HepG2 (cell line): Measurements from ENCODE around the gene FAAP20. TPM values are rescaled to one million over a fixed set of nuclear protein-coding genes. Genes with fewer than 3 reads are reported as not detected.

Source experiments
- AFF4 ChIP-seq: sonication (generic); formaldehyde crosslinking; IDR thresholded peaks from 2 replicates; pipeline ENCODE4 v1.4.0; 2020; ENCODE audit warnings: missing genetic modification reagents
- ARNTL ChIP-seq: sonication (generic); formaldehyde crosslinking; IDR thresholded peaks from 2 replicates; pipeline ENCODE4 v1.4.0; 2020; ENCODE audit warnings: mild to moderate bottlenecking, missing genetic modification reagents
- ATF5 ChIP-seq: sonication (generic); formaldehyde crosslinking; IDR thresholded peaks from 2 replicates; pipeline ENCODE4 v1.4.0; 2020; ENCODE audit warnings: mild to moderate bottlenecking, low read depth, missing genetic modification reagents
- ATF6 ChIP-seq: sonication (generic); formaldehyde crosslinking; conservative IDR thresholded peaks from 2 replicates; pipeline ENCODE4 v1.4.0; 2020; ENCODE audit warnings: missing genetic modification reagents
- ATRX ChIP-seq: sonication (generic); formaldehyde crosslinking; IDR thresholded peaks from 2 replicates; pipeline ENCODE4 v1.4.0; 2020; ENCODE audit warnings: missing genetic modification reagents, borderline replicate concordance
- CAMTA2 ChIP-seq: sonication (generic); formaldehyde crosslinking; IDR thresholded peaks from 2 replicates; pipeline ENCODE4 v1.4.0; 2020; ENCODE audit warnings: mild to moderate bottlenecking, missing genetic modification reagents, borderline replicate concordance
- CHD2 ChIP-seq: IDR thresholded peaks from 2 replicates; pipeline ENCODE4 v1.6.1; 2011; ENCODE audit warnings: low read depth, low read length, improper control_type of control experiment
- HMGA1 ChIP-seq: sonication (generic); formaldehyde crosslinking; conservative IDR thresholded peaks from 2 replicates; pipeline ENCODE4 v1.4.0; 2020; ENCODE audit warnings: missing genetic modification reagents
- MATR3 ChIP-seq: sonication (generic); formaldehyde crosslinking; IDR thresholded peaks from 2 replicates; pipeline ENCODE4 v1.4.0; 2020; ENCODE audit warnings: missing genetic modification reagents
- NCOR1 ChIP-seq: fragments of 200-600 bp; sonication (generic); IDR thresholded peaks from 2 replicates; pipeline ENCODE4 v1.7.0; 2017; ENCODE audit warnings: antibody characterized with exemption, low read length, borderline replicate concordance
- PREB ChIP-seq: sonication (generic); formaldehyde crosslinking; IDR thresholded peaks from 2 replicates; pipeline ENCODE4 v1.4.0; 2020; ENCODE audit warnings: missing genetic modification reagents
- RCOR2 ChIP-seq: IDR thresholded peaks from 2 replicates; pipeline ENCODE4 v1.6.1; 2016; ENCODE audit warnings: missing biosample characterization, missing genetic modification reagents
- TRIM24 ChIP-seq: sonication (generic); formaldehyde crosslinking; IDR thresholded peaks from 2 replicates; pipeline ENCODE4 v1.8.0; 2022; ENCODE audit warnings: mild to moderate bottlenecking, missing genetic modification reagents
- YY1 ChIP-seq: IDR thresholded peaks from 2 replicates; pipeline ENCODE4 v1.6.1; 2011; ENCODE audit warnings: low read length, low read depth, moderate library complexity, mild to moderate bottlenecking; ENCODE audit not compliant: insufficient read depth, insufficient replicate concordance
- ZFP82 ChIP-seq: sonication (generic); formaldehyde crosslinking; IDR thresholded peaks from 2 replicates; pipeline ENCODE4 v1.5.1; 2020; ENCODE audit warnings: mild to moderate bottlenecking, missing genetic modification reagents, borderline replicate concordance
- ZNF20 ChIP-seq: sonication (generic); formaldehyde crosslinking; IDR thresholded peaks from 2 replicates; pipeline ENCODE4 v1.4.0; 2020; ENCODE audit warnings: mild to moderate bottlenecking, moderate library complexity, missing genetic modification reagents
- ZNF772 ChIP-seq: sonication (generic); formaldehyde crosslinking; IDR thresholded peaks from 2 replicates; pipeline ENCODE4 v1.5.0; 2020; ENCODE audit warnings: mild to moderate bottlenecking, missing genetic modification reagents
- ZNF883 ChIP-seq: sonication (generic); formaldehyde crosslinking; IDR thresholded peaks from 2 replicates; pipeline ENCODE4 v1.5.1; 2020; ENCODE audit warnings: mild to moderate bottlenecking, missing genetic modification reagents; ENCODE audit errors: not compliant biosample characterization
- polyA plus RNA-seq, 8 experiments: library from polyadenylated mRNA; depleted of rRNA in 3 of 8; stranded (reverse) in 7 of 8; unstranded in 1 of 8; fragments of >200 nt; fragmentation: Illumina TruSeq in 4 of 8; extraction: Trizol in 4 of 8; gene quantifications; 2 replicates each; pipeline versions ENCODE4 v1.2.1 to v1.2.3, GENCODE V29; 2011 to 2016; ENCODE audit warnings: low read depth in 4 of 8, missing spikeins in 1 of 8, mixed read lengths in 1 of 8; ENCODE audit not compliant: insufficient read depth in 1 of 8
- total RNA-seq, 5 experiments: library from RNA; depleted of rRNA; stranded (reverse); fragments of >200 nt; fragmentation: Illumina TruSeq; extraction: Trizol; gene quantifications; 2 replicates each; pipeline ENCODE4 v1.2.3, GENCODE V29; 2016; ENCODE audit warnings: low read depth in 1 of 5

FAAP20 gene
- total and polyA plus RNA-seq, 2 of the 13 experiments (the other 11 are each of a cell fraction or from before 2014, with no cell fraction given) = 9.6 to 10.8 TPM

- no peak for TF ChIP-seq AFF4
- no peak for TF ChIP-seq ATF5 (CRISPR knock-in tag)
- no peak for TF ChIP-seq ATRX (CRISPR knock-in tag)
- TF ChIP-seq PREB (CRISPR knock-in tag) = no peak
- no peak for TF ChIP-seq CHD2
- TF ChIP-seq ARNTL (CRISPR knock-in tag) = no peak
- TF ChIP-seq TRIM24 (CRISPR knock-in tag) = no peak
- TF ChIP-seq HMGA1 (CRISPR knock-in tag) = no peak
- no peak for TF ChIP-seq NCOR1
- TF ChIP-seq ZNF772 (CRISPR knock-in tag) = no peak
- TF ChIP-seq RCOR2 = no peak
- TF ChIP-seq MATR3 (CRISPR knock-in tag) = no peak
- no peak for TF ChIP-seq YY1
- TF ChIP-seq ZFP82 (CRISPR knock-in tag) = no peak
- no peak for TF ChIP-seq ZNF20 (CRISPR knock-in tag)
- TF ChIP-seq ATF6 (CRISPR knock-in tag) = no peak
- TF ChIP-seq ZNF883 = no peak
- no peak for TF ChIP-seq CAMTA2 (CRISPR knock-in tag)
These were observed 14.0 kb upstream of the FAAP20 start (continued) for GRCh38 chr1:2208309-2209239.
